ENCODE results near the gene DYNC2LI1. TPM values are rescaled to one million over a fixed set of nuclear protein-coding genes. Genes with fewer than 3 reads are reported as not detected.
A peak's percentile ranks its signal among the peaks of the same experiment; 100 is the strongest.

DYNC2LI1 gene
- total RNA-seq, 3 donors from 2014 or later = 5.0 to 7.5 (median 5.2) TPM

DNA sequence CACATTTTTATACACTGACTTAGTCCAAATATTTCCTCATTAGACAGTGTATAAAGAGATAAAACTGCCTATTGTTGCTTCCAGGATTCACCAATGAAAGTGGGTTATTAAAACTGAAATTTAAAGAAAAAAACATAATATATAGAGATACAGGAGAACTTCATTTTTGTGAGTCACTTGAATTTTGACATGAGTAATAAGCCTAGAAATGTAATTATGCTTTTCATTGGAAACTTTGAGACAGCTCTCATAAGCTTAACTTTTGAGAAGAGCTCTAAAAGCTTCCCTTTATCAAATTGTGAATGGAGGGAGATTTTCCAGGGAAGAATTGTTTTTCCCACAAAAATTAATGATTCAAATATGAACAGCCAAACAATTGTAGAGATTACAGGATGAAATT lies 14.1 kb downstream of the DYNC2LI1 start:
- no peaks in the 10 kb centered on the region for H3K9me3 Mint-ChIP-seq
- H3K4me1 Mint-ChIP-seq (ENCODE audit: low read depth) = peaks cover 2% of the 10 kb centered on the region
- H3K27me3 Mint-ChIP-seq (ENCODE audit: low read depth) = no peaks in the 10 kb centered on the region
- H3K36me3 Mint-ChIP-seq (ENCODE audit: insufficient read depth) = peaks cover 8% of the 10 kb centered on the region
- H3K4me3 Mint-ChIP-seq = no peak overlapping the region
- DNase-seq (no peak), ATAC-seq (peak; percentile 48 to 58)

DNA sequence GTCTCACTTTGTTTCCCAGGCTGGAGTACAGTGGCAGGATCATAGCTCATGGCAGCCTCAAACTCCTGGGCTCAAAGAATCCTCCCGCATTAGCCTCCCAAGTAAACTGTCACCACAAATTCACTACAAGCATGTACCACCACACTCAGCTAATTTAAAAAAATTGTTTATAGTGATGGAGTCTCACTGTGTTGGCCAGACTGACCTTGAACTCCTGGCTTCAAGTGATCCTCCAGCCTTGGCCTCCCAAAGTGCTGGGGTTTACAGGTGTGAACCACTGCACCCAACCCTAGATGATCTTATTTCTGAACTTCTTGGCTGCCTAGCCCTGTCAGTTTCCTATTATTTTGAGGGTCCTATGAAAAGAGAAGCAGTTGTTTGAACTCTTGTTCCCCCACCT lies 14.8 kb downstream of the DYNC2LI1 start:
- peaks cover 9% of the 10 kb centered on the region for H3K36me3 Mint-ChIP-seq (ENCODE audit: insufficient read depth)
- H3K4me1 Mint-ChIP-seq (ENCODE audit: low read depth) = peaks cover 2% of the 10 kb centered on the region
- H3K4me3 Mint-ChIP-seq = no peak overlapping the region
- no peaks in the 10 kb centered on the region for H3K27me3 Mint-ChIP-seq (ENCODE audit: low read depth)
- H3K9me3 Mint-ChIP-seq = no peaks in the 10 kb centered on the region
- DNase-seq = no peak
- ATAC-seq = no peak

DNA sequence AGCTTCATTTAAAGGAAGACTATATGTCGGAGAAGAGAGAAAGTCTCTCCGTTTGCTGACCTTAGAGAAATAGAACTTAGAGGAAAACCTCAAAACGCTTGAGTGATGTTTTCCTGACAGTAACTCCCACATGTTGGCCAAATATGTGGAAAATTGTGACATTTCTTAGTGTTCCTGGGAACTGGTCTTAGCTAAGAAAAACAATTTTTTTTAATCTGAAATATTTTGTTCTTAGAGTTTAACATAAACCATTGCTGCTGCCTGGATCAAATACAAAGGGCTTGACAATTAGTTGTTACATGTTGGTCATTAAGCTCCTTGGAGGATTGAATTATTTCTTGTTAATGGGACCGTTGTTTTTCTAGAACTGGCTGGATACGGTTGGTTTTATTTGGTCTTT lies 16.3 kb downstream of the DYNC2LI1 start:
- ATAC-seq (no peak), DNase-seq (no peak)
- Mint-ChIP-seq H3K4me1 (ENCODE audit: low read depth) (peaks cover 2% of the 10 kb centered on the region), H3K4me3 (no peak overlapping the region), H3K27me3 (ENCODE audit: low read depth) (no peaks in the 10 kb centered on the region), H3K36me3 (ENCODE audit: insufficient read depth) (peaks cover 15% of the 10 kb centered on the region), H3K9me3 (no peaks in the 10 kb centered on the region)

DNA sequence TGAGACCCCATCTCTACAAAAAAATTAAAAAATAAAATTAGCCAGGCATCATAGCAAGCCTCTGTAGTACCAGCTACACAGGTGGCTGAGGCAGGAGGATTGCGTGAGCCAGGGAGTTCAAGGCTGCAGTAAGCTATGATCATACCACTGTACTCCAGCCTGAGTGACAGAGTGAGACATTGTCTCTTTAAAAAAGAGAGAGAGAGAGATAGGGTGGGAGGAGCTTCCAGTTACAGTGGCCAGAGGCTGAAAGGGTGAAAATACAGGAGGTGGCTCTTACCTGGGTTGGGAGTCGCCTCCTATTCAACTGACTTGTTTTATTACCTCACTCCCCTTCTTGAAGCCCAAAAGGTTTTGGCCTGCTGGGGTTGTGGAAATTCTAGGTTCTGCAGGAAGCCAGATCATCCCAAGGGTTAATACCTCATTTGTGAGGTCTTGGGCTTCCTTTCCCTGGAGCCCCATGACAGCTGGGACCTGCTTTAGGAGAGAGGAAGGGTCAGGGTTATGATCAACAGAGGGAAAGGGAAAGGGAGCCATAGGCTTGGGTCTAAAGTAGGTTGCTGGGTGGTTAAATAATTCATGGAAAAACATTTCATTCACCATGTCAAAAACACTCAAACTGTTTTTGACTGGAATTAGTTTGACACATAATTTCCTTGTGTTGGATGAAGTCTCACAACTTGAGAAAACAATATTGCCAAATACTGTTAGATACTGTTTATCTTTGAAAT lies 17.4 kb downstream of the DYNC2LI1 start:
- H3K4me1 Mint-ChIP-seq (ENCODE audit: low read depth) = peaks cover 2% of the 10 kb centered on the region
- no peaks in the 10 kb centered on the region for H3K9me3 Mint-ChIP-seq
- no peak for DNase-seq
- no peak overlapping the region for H3K4me3 Mint-ChIP-seq
- peaks cover 15% of the 10 kb centered on the region for H3K36me3 Mint-ChIP-seq (ENCODE audit: insufficient read depth)
- ATAC-seq = no peak
- H3K27me3 Mint-ChIP-seq (ENCODE audit: low read depth) = no peaks in the 10 kb centered on the region

DNA sequence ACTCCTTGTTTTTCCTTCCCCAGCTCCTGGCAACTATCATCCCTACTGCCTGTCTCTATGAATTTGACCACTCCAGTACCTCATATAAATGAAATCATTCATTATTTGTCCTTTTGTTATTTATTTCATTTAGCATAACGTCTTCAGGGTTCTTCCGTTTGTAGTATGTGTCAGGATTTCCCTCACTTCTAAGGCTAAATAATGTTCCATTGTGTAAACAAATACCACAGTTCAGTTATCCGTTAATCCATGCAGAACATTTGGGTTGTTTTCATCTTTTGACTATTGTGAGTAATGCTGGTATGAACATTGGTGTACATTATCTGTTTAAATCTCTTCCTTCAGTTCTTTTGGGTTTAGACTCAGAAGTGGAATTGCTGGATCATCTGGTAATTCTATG lies 18.8 kb downstream of the DYNC2LI1 start:
- ATAC-seq = no peak
- Mint-ChIP-seq H3K4me3 (no peak overlapping the region), H3K9me3 (no peaks in the 10 kb centered on the region), H3K27me3 (ENCODE audit: low read depth) (no peaks in the 10 kb centered on the region), H3K4me1 (ENCODE audit: low read depth) (peaks cover 2% of the 10 kb centered on the region), H3K36me3 (ENCODE audit: insufficient read depth) (peaks cover 15% of the 10 kb centered on the region)
- DNase-seq = no peak

DNA sequence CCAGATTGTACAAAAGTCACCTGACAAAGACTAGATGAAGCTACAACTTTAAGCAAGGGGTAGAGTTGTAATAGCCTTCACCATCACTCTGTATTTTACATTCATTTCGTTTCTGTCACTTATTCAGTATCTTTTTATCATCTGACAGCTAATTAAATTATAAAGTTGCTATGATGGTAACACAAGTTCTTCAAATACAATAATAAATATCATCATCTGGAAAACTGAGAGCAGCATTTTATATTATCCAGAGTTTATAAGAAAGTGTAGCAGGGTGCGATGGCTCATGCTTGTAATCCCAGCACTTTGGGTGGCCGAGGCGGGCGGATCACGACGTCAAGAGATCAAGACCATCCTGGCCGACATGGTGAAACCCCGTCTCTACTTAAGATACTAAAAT lies 21.1 kb downstream of the DYNC2LI1 start:
- Mint-ChIP-seq H3K27me3 (ENCODE audit: low read depth) (no peaks in the 10 kb centered on the region), H3K9me3 (no peaks in the 10 kb centered on the region), H3K4me1 (ENCODE audit: low read depth) (no peaks in the 10 kb centered on the region), H3K4me3 (no peak overlapping the region), H3K36me3 (ENCODE audit: insufficient read depth) (peaks cover 14% of the 10 kb centered on the region)
- ATAC-seq = no peak
- no peak for DNase-seq

DNA sequence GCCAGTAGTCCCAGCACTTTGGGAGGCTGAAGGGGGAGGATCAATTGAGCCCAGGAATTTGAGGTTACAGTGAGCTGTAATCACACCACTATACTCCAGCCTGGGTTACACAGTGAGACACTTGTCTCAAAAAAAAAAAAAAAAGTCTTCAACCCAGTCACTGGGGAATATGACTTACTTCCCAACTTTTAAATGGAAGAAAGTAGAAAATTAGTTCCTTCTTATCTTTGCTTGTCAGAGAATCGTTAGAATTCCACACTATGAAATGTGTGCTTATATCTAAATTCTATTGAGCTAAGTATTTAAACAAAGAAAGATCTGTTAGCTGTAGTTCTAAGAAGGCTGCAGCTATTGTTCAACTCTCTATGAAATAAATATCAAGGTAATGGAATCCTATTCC lies 22.4 kb downstream of the DYNC2LI1 start:
- DNase-seq (no peak), ATAC-seq (no peak)
- Mint-ChIP-seq H3K36me3 (ENCODE audit: insufficient read depth) (peaks cover 12% of the 10 kb centered on the region), H3K9me3 (no peaks in the 10 kb centered on the region), H3K27me3 (ENCODE audit: low read depth) (no peaks in the 10 kb centered on the region), H3K4me1 (ENCODE audit: low read depth) (no peaks in the 10 kb centered on the region), H3K4me3 (no peak overlapping the region)

DNA sequence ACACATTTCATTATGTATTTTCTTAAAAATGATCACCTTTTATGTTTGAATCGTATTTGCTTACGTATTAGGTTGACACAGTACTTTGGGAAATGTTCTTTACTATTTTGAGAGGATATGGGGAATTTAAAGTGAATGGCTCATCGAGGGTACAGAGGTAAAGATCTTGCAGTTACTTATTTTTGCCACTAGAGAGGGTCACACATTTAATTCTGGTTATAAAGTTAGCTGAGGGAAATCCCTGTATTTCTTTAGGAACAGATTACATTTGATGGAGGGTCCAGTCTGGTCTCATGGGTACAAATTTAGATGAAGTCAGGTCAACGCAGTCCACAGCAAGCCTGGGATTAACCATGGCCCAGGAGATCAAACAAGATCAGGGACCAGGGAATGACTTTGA lies 24.5 kb downstream of the DYNC2LI1 start:
- Mint-ChIP-seq H3K27me3 (ENCODE audit: low read depth) (no peaks in the 10 kb centered on the region), H3K36me3 (ENCODE audit: insufficient read depth) (peaks cover 10% of the 10 kb centered on the region), H3K4me3 (no peak overlapping the region), H3K4me1 (ENCODE audit: low read depth) (no peaks in the 10 kb centered on the region), H3K9me3 (no peaks in the 10 kb centered on the region)
- ATAC-seq (no peak), DNase-seq (no peak)

DNA sequence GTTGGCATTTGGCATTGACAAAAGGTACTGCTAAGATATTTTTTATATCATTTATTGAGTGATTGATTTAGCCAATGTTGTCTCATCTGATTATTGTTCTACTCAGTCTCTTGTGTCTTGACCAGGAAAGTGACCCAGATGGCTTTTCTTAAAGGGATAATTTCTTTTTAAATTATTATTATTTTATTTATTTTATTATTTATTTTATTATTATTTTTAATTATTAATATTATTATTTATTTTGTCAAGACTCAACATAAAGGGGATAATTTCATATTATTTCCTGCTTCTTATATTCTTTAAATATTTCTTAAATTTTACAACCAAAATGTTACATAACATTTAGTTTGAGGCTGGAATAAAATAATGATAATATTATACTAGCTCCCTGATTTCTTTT lies 27.1 kb downstream of the DYNC2LI1 start:
- H3K4me1 Mint-ChIP-seq (ENCODE audit: low read depth) = no peaks in the 10 kb centered on the region

DNA sequence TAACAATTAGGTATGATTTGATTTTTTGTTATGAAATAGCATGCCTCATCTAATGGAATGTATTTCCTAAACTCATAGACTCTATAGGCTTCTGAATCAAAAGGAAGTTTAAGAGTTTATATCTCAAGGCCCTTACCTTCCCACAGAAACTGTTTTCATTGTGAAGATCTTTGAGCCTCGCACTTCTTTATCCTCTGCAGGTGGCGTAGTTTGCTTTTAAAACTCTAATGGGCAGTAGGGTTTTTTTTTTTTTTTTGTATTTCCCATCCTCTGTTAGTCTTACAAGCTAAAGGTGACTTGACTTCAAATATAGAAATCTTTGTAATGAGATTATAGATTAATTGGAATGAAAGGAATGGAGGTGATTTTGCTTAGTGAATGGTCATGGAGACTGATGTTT lies 28.3 kb downstream of the DYNC2LI1 start:
- DNase-seq = no peak
- H3K9me3 Mint-ChIP-seq = no peaks in the 10 kb centered on the region

More for the DNA sequence above, 27.1 kb downstream of the DYNC2LI1 start:
- peaks cover 6% of the 10 kb centered on the region for H3K36me3 Mint-ChIP-seq (ENCODE audit: insufficient read depth)
- no peaks in the 10 kb centered on the region for H3K27me3 Mint-ChIP-seq (ENCODE audit: low read depth)
- no peak for ATAC-seq
- no peak overlapping the region for H3K4me3 Mint-ChIP-seq
- H3K9me3 Mint-ChIP-seq = no peaks in the 10 kb centered on the region
- DNase-seq = no peak

DNA sequence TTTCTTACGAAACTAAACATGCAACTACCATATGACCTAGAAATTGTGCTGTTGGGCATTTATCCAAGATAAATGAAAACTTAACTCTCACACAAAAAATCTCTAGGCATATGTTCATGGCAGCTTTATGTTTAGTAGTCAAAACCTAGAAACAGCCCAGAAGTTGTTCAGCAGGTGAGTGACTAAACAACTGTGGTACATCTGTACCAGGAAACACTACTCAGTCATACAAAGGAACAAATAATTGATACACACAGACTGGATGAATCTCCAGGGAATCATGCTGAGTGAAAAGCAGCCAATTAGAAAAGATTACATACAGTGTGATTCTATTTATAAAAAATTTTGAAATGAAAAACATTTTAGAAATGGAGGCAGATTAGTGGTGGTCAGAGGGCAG lies 29.3 kb downstream of the DYNC2LI1 start:
- Mint-ChIP-seq H3K4me1 (ENCODE audit: low read depth) (no peaks in the 10 kb centered on the region), H3K9me3 (no peaks in the 10 kb centered on the region), H3K36me3 (ENCODE audit: insufficient read depth) (peaks cover 13% of the 10 kb centered on the region), H3K4me3 (no peak overlapping the region), H3K27me3 (ENCODE audit: low read depth) (no peaks in the 10 kb centered on the region)
- no peak for ATAC-seq
- no peak for DNase-seq

More for the DNA sequence above, 28.3 kb downstream of the DYNC2LI1 start:
- Mint-ChIP-seq H3K4me3 (no peak overlapping the region), H3K4me1 (ENCODE audit: low read depth) (no peaks in the 10 kb centered on the region), H3K36me3 (ENCODE audit: insufficient read depth) (peaks cover 13% of the 10 kb centered on the region), H3K27me3 (ENCODE audit: low read depth) (no peaks in the 10 kb centered on the region)
- no peak for ATAC-seq

DNA sequence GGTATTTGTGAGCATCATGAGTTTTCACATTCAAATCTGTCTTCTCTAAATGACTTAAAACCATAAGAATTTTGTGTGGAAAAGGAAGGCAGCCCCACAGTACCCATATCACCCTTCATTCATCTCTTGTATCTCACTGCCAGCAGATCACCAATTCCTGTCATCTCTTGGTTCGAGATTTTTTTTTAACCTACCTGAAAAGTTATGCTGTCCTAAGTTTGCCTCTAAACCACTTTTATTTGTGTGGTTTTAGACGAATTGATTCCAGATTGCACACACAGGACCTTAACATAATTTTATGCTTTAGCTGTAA lies 32.8 kb downstream of the DYNC2LI1 start:
- DNase-seq = no peak
- no peak overlapping the region for H3K4me3 Mint-ChIP-seq
- H3K4me1 Mint-ChIP-seq (ENCODE audit: low read depth) = no peaks in the 10 kb centered on the region
- H3K36me3 Mint-ChIP-seq (ENCODE audit: insufficient read depth) = peaks cover 13% of the 10 kb centered on the region
- ATAC-seq = no peak
- no peaks in the 10 kb centered on the region for H3K27me3 Mint-ChIP-seq (ENCODE audit: low read depth)
- H3K9me3 Mint-ChIP-seq = no peaks in the 10 kb centered on the region

DNA sequence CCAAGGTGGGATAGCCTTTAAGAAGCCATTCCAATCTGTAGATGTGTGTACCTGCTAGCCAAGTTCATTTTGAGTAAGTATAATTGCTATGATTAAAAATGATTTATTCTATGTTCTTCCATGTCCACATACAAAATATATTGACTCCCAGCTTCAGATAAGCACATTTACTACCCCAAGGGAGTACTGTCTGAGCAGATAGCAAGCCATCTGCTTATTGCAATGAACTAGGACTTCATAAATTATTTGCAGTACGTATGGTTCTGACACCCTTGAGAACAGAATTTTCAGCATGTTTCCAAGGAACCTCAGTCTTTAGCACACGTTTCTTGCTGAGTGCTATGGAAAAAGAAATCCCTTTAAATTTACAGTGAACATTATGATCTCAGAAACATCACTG lies 36.6 kb downstream of the DYNC2LI1 start:
- H3K9me3 Mint-ChIP-seq = peaks cover 1% of the 10 kb centered on the region
- H3K27me3 Mint-ChIP-seq (ENCODE audit: low read depth) = no peaks in the 10 kb centered on the region
- H3K36me3 Mint-ChIP-seq (ENCODE audit: insufficient read depth) = peaks cover 9% of the 10 kb centered on the region
- H3K4me3 Mint-ChIP-seq = no peak overlapping the region
- no peaks in the 10 kb centered on the region for H3K4me1 Mint-ChIP-seq (ENCODE audit: low read depth)
- DNase-seq (no peak), ATAC-seq (no peak)

DNA sequence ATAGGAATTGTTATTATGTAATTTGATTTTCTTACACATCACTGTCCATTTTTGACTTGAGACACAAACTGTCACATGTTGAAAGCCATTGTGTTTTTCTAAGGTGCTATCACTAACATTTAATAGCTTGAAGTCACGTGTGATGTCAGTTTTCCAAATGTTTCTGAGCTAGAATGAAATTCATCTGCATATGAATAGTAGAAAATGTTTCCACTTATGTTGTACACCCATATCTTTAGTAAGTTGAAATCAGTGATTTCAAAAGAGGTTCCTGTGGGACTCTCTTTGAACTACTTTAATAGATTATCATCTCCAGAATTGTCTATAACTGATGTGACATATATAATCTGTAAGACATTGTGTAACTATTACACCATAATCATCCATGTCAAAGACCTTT lies 37.0 kb downstream of the DYNC2LI1 start:
- no peak for ATAC-seq
- Mint-ChIP-seq H3K4me1 (ENCODE audit: low read depth) (no peaks in the 10 kb centered on the region), H3K9me3 (peaks cover 4% of the 10 kb centered on the region), H3K27me3 (ENCODE audit: low read depth) (no peaks in the 10 kb centered on the region), H3K36me3 (ENCODE audit: insufficient read depth) (peaks cover 7% of the 10 kb centered on the region), H3K4me3 (no peak overlapping the region)
- DNase-seq = no peak

DNA sequence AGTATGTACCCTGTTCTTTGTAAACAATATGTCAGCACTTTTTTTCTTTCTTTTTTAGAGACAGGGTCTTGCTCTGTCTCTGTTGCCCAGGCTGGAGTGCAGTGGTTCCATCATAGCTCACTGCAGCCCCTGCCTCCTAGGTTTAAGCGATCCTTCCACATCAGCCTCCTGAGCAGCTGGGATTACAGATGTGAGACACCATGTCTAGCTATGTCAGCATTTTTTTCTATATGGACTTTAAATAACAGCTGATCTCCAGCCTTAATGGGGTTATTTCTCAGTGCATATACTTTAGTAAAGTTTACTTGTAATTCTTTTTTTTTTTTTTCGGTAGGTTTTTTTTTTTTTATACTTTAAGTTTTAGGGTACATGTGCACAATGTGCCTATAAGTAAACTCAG lies 38.2 kb downstream of the DYNC2LI1 start:
- ATAC-seq (no peak), DNase-seq (no peak)
- no peaks in the 10 kb centered on the region for H3K4me1 Mint-ChIP-seq (ENCODE audit: low read depth)
- peaks cover 4% of the 10 kb centered on the region for H3K9me3 Mint-ChIP-seq
- H3K27me3 Mint-ChIP-seq (ENCODE audit: low read depth) = no peaks in the 10 kb centered on the region
- H3K4me3 Mint-ChIP-seq = no peak overlapping the region
- H3K36me3 Mint-ChIP-seq (ENCODE audit: insufficient read depth) = no peaks in the 10 kb centered on the region

DNA sequence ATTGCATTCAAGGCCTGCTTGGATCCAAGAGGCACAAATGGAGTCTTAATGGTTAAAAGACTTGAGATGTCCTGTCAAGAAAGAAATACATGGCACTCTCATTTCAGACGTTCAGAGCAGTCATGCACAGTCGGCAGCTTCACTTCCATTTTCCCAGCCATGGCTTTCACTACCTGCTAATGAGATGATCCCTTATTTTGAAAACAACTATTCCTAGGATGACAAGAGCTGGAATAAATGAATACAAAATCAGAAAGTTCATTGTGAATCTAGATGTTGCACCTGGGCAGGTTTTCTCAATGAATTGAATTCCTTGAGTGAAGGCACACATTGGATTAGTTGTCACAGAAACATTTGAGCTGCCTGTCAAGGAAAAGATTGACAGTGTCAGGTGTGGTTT lies 39.1 kb downstream of the DYNC2LI1 start:
- Mint-ChIP-seq H3K36me3 (ENCODE audit: insufficient read depth) (no peaks in the 10 kb centered on the region), H3K9me3 (peaks cover 4% of the 10 kb centered on the region), H3K4me1 (ENCODE audit: low read depth) (no peaks in the 10 kb centered on the region), H3K4me3 (no peak overlapping the region), H3K27me3 (ENCODE audit: low read depth) (no peaks in the 10 kb centered on the region)
- ATAC-seq (no peak), DNase-seq (no peak)

All from activated T-cell treated with anti-CD3 and anti-CD28 coated beads, Interleukin-2, amount 50 U/mL, for 4 hours (primary cell).